BLaER1 (cell line): ENCODE measurements around the gene PCDHB12.
"Not testable (repeated sequence)": the region's sequence is repeated elsewhere in the genome, so short reads cannot be mapped to it uniquely, and the experiment has no call there.

Experiments
- H3K27ac ChIP-seq: shearing (Covaris generic); formaldehyde crosslinking; 2 replicates; pipeline ENCODE4 v1.8.1; 2022
- H3K27me3 ChIP-seq: shearing (Covaris generic); formaldehyde crosslinking; 2 replicates; pipeline ENCODE4 v1.8.1; 2022
- H3K36me3 ChIP-seq: shearing (Covaris generic); formaldehyde crosslinking; 2 replicates; pipeline ENCODE4 v1.8.1; 2022
- H3K4me1 ChIP-seq: shearing (Covaris generic); formaldehyde crosslinking; 2 replicates; pipeline ENCODE4 v1.8.1; 2022
- H3K4me2 ChIP-seq: shearing (Covaris generic); formaldehyde crosslinking; 2 replicates; pipeline ENCODE4 v1.8.1; 2022
- H3K4me3 ChIP-seq: shearing (Covaris generic); formaldehyde crosslinking; 2 replicates; pipeline ENCODE4 v1.8.1; 2022
- H3K9ac ChIP-seq: shearing (Covaris generic); formaldehyde crosslinking; 2 replicates; pipeline ENCODE4 v1.8.1; 2022
- H3K9me3 ChIP-seq: shearing (Covaris generic); formaldehyde crosslinking; 2 replicates; pipeline ENCODE4 v1.8.1; 2022
- H4K20me1 ChIP-seq: shearing (Covaris generic); formaldehyde crosslinking; 2 replicates; pipeline ENCODE4 v1.8.1; 2022
- Cebpa-rat ChIP-seq: shearing (Covaris generic); IDR thresholded peaks from 2 replicates; pipeline ENCODE4 v1.8.1; 2022

PCDHB12 gene

DNA sequence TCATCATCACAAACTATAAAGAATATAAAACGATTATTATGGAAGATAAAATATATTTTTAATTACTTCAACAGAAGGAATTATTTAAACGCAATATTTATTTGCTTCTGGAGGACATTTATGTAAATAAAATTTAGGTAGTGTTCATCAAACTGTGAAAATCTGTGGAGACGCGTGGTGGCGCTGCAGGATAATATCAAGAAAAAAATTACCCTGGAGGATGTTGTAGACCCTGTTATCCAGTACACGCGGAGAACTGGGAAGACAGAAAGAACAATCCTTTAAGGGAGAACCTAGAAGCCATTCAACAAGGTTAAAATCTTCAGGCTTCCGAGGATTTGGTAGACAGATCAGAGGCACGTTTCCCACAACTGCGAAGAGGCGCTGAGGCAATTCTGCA lies at the start of gene PCDHB12:
Gene PCDHB12 (plus strand): TSS at position 242 of the 400 bp plus-strand sequence. CDS start 189 bp downstream, outside the sequence.
- Histone ChIP-seq H3K9me3 (peaks cover 26% of the 10 kb centered on the region), H3K27ac (no peak within 1 kb of the TSS), H3K4me1 (no peaks in the 10 kb centered on the region), H3K9ac (no peak within 1 kb of the TSS), H3K27me3 (no peaks in the 10 kb centered on the region), H3K4me3 (no peak within 1 kb of the TSS), H3K4me2 (no peak within 1 kb of the TSS), H3K36me3 (no peaks in the 10 kb centered on the region), H4K20me1 (no peaks in the 10 kb centered on the region)
- no peak for TF ChIP-seq Cebpa-rat

GRCh38 chr5:141172381-141173204 lies 35.9 kb upstream of the PCDHB12 start, which contains the start of gene PCDHB7:
PCDHB7 (plus strand) TSS chr5:141172644; CDS start chr5:141172836, 192 bp downstream.
- H3K27ac ChIP-seq: no peak within 1 kb of the TSS
- no peaks in the 10 kb centered on the region for H4K20me1 ChIP-seq
- no peaks in the 10 kb centered on the region for H3K4me1 ChIP-seq
- H3K27me3 ChIP-seq: no peaks in the 10 kb centered on the region
- H3K9ac ChIP-seq: no peak within 1 kb of the TSS
- H3K4me3 ChIP-seq: no peak within 1 kb of the TSS
- no peaks in the 10 kb centered on the region for H3K36me3 ChIP-seq
- TF ChIP-seq Cebpa-rat: no peak
- peaks cover 32% of the 10 kb centered on the region for H3K9me3 ChIP-seq
- no peak within 1 kb of the TSS for H3K4me2 ChIP-seq

- H3K4me3 ChIP-seq, H4K20me1 ChIP-seq, H3K36me3 ChIP-seq, H3K27ac ChIP-seq, H3K9ac ChIP-seq, H3K4me2 ChIP-seq, H3K4me1 ChIP-seq, H3K27me3 ChIP-seq: not testable (repeated sequence)
- H3K9me3 ChIP-seq: peaks cover 38% of the 10 kb centered on the region
Measured at GRCh38 chr5:141174291-141175104, 34.0 kb upstream of the PCDHB12 start.

DNA sequence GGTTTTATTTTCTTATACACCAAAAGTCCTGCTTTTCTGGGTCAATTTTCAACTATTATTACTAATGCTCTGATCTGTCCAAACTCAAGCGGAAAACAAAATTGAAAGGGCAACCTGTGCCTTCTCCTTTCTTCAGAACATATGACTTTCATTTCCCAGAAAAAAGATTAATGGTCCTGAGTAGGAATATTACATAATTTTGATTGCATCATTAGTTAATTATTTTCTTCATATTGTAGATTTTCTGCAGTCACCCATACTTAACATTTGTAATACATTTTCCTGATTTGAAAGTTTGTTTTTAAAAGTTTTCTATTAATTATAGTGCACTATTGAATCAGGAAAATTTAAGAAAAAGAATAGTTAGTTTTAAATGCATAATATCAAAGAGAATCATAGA lies 32.6 kb upstream of the PCDHB12 start:
- Histone ChIP-seq H3K4me2 (no peak overlapping the region), H3K9me3 (peaks cover 43% of the 10 kb centered on the region), H3K9ac (no peak overlapping the region), H3K4me3 (no peak overlapping the region), H3K27ac (no peak overlapping the region), H3K36me3 (no peaks in the 10 kb centered on the region), H3K27me3 (no peaks in the 10 kb centered on the region), H4K20me1 (no peaks in the 10 kb centered on the region), H3K4me1 (no peaks in the 10 kb centered on the region)
- TF ChIP-seq Cebpa-rat: no peak

DNA sequence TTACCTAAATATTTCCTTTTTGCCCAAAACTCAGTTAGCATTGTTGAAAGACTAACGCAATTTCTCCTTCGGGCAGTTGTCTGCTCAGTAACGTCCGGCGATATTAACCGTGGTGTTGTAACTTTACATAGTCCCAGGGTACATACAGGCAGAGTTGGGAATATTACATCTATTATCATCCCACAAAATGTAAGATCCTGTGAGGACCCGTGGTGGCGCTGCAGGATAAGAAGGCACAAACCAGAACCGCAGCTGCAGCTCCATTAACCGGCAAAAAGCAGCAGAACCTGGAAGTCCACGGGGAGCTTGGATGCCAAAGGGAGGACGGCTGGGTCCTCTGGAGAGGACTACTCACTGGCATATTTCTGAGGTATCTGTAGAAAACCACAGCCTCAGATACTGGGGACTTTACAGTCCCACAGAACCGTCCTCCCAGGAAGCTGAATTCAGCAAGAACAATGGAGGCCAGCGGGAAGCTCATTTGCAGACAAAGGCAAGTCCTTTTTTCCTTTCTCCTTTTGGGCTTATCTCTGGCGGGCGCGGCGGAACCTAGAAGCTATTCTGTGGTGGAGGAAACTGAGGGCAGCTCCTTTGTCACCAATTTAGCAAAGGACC lies 30.8 kb upstream of the PCDHB12 start, which contains the start of gene PCDHB8:
Gene PCDHB8 (plus strand): TSS at position 214 of the 615 bp plus-strand sequence. CDS start 245 bp downstream, at position 459.
- not testable (repeated sequence) for H3K27ac ChIP-seq, H3K27me3 ChIP-seq, H3K4me1 ChIP-seq, H3K9ac ChIP-seq, H4K20me1 ChIP-seq, H3K4me3 ChIP-seq, H3K36me3 ChIP-seq, H3K4me2 ChIP-seq
- H3K9me3 ChIP-seq: peaks cover 44% of the 10 kb centered on the region

GRCh38 chr5:141179371-141179770 lies 29.1 kb upstream of the PCDHB12 start:
- not testable (repeated sequence) for H4K20me1 ChIP-seq, H3K4me3 ChIP-seq, H3K4me1 ChIP-seq, H3K27ac ChIP-seq, H3K36me3 ChIP-seq, H3K9ac ChIP-seq, H3K4me2 ChIP-seq, H3K27me3 ChIP-seq
- peaks cover 38% of the 10 kb centered on the region for H3K9me3 ChIP-seq

GRCh38 chr5:141179876-141180275 lies 28.6 kb upstream of the PCDHB12 start:
- not testable (repeated sequence) for H3K4me3 ChIP-seq, H3K9ac ChIP-seq, H3K27me3 ChIP-seq, H3K4me2 ChIP-seq, H3K27ac ChIP-seq, H3K36me3 ChIP-seq, H4K20me1 ChIP-seq, H3K4me1 ChIP-seq
- H3K9me3 ChIP-seq: peaks cover 33% of the 10 kb centered on the region

DNA sequence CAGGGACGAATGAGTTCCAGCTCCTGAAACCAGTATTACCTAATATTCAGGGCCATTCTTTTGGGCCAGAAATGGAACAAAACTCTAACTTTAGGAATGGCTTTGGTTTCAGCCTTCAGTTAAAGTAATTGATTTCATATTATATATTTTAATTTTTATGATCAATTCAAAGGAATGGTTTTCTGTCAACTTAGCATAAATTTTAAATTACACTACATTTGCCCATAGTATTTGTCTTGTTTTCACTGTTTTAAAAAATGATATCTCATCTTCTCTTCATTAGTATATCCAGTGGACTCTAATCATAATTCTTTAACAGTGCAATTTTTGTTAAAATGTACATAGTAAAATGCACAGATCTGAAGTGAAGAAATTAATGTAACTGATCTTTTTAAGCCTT lies 28.2 kb upstream of the PCDHB12 start:
- H3K4me3 ChIP-seq: no peak overlapping the region
- no peak overlapping the region for H3K9ac ChIP-seq
- no peaks in the 10 kb centered on the region for H3K4me1 ChIP-seq
- no peaks in the 10 kb centered on the region for H3K27me3 ChIP-seq
- H3K4me2 ChIP-seq: no peak overlapping the region
- no peaks in the 10 kb centered on the region for H3K36me3 ChIP-seq
- no peaks in the 10 kb centered on the region for H4K20me1 ChIP-seq
- TF ChIP-seq Cebpa-rat: no peak
- H3K27ac ChIP-seq: no peak overlapping the region
- peaks cover 30% of the 10 kb centered on the region for H3K9me3 ChIP-seq

DNA sequence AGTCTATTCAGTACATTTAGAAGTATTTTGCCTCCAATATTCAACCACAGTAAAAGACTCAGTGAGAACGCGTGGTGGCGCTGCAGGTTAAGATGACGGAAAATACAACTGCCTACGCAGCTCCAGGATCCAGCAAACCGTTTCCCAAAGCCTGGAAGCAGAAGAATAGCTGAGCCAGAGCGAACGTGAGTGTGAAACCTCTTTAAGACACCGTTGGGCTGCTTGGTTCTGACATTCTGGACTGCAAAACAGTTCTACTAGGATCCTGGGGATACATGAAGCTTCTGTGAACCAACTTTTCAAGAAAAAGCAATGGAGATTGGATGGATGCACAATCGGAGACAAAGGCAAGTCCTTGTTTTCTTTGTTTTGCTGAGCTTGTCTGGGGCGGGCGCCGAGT lies 26.3 kb upstream of the PCDHB12 start, which contains the start of gene PCDHB16:
Gene PCDHB16 (plus strand): TSS at position 140 of the 400 bp plus-strand sequence. CDS start 173 bp downstream, at position 313.
- Histone ChIP-seq H3K9me3 (peaks cover 37% of the 10 kb centered on the region), H3K36me3 (no peaks in the 10 kb centered on the region), H3K27ac (no peak within 1 kb of the TSS), H3K4me3 (no peak within 1 kb of the TSS), H3K27me3 (no peaks in the 10 kb centered on the region), H3K9ac (no peak within 1 kb of the TSS), H3K4me2 (no peak within 1 kb of the TSS), H3K4me1 (no peaks in the 10 kb centered on the region), H4K20me1 (no peaks in the 10 kb centered on the region)
- TF ChIP-seq Cebpa-rat: no peak

DNA sequence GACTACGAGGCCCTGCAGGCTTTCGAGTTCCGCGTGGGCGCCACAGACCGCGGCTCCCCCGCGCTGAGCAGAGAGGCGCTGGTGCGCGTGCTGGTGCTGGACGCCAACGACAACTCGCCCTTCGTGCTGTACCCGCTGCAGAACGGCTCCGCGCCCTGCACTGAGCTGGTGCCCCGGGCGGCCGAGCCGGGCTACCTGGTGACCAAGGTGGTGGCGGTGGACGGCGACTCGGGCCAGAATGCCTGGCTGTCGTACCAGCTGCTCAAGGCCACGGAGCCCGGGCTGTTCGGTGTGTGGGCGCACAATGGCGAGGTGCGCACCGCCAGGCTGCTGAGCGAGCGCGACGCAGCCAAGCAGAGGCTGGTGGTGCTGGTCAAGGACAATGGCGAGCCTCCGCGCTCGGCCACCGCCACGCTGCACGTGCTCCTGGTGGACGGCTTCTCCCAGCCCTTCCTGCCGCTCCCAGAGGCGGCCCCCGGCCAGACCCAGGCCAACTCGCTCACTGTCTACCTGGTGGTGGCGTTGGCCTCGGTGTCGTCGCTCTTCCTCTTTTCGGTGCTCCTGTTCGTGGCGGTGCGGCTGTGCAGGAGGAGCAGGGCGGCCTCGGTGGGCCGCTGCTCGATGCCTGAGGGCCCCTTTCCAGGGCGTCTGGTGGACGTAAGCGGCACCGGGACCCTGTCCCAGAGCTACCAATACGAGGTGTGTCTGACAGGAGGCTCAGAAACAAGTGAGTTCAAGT lies 24.2 kb upstream of the PCDHB12 start:
- H3K4me3 ChIP-seq, H3K4me1 ChIP-seq, H3K9ac ChIP-seq, H3K36me3 ChIP-seq, H3K4me2 ChIP-seq, H3K27ac ChIP-seq, H4K20me1 ChIP-seq, H3K27me3 ChIP-seq: not testable (repeated sequence)
- H3K9me3 ChIP-seq: peaks cover 45% of the 10 kb centered on the region
